Stomach (tissue), 9 donors: ENCODE results near the gene ZPBP. TPM values are rescaled to one million over a fixed set of nuclear protein-coding genes. Genes with fewer than 3 reads are reported as not detected.

Source experiments
- DNase-seq, 2 donors: peaks; one replicate each; pipeline versions ENCODE4 v3.0.0 to v3.0.0-alpha.2; 2013 to 2019
- H3K27ac ChIP-seq, 5 donors: fragments of 200-600 bp in 4 of 5; sonication (generic) in 4 of 5; one replicate each; pipeline ENCODE4 v1.5.1; 2013 to 2019; ENCODE audit warnings: mild to moderate bottlenecking in 1 of 5, moderate library complexity in 1 of 5
- H3K27me3 ChIP-seq, 3 donors: fragments of 200-600 bp; sonication (generic); one replicate each; pipeline ENCODE4 v1.5.1; 2017 to 2019; ENCODE audit warnings: mixed run types in 1 of 3
- H3K36me3 ChIP-seq, 4 donors: fragments of 200-600 bp; sonication (generic); 1 replicate in 3 of 4; 2 replicates in 1 of 4; pipeline ENCODE4 v1.5.1; 2016 to 2019
- H3K4me1 ChIP-seq, 4 donors: fragments of 200-600 bp; sonication (generic); one replicate each; pipeline ENCODE4 v1.5.1; 2016 to 2019
- H3K4me3 ChIP-seq, 4 donors: fragments of 200-600 bp; sonication (generic) in 3 of 4; one replicate each; pipeline ENCODE4 v1.5.1; 2016 to 2019; ENCODE audit warnings: mild to moderate bottlenecking in 1 of 4
- H3K9me3 ChIP-seq, 4 donors: fragments of 200-600 bp; sonication (generic); one replicate each; pipeline ENCODE4 v1.5.1; 2016 to 2019
- CTCF ChIP-seq, 7 experiments: fragments of 450-650 bp in 4 of 7; fragments of 200-600 bp in 3 of 7; sonication (generic) in 3 of 7; IDR thresholded peaks; one replicate each; pipeline ENCODE4 v1.5.1; 2016 to 2019; ENCODE audit warnings: antibody characterized with exemption in 7 of 7, control low read depth in 2 of 7, mild to moderate bottlenecking in 1 of 7
- EP300 ChIP-seq: sonication (generic); formaldehyde crosslinking; IDR thresholded peaks from one replicate; pipeline ENCODE4 v1.6.1; 2017; ENCODE audit warnings: antibody characterized with exemption
- POLR2A ChIP-seq, 4 donors: fragments of 450-650 bp; IDR thresholded peaks; one replicate each; pipeline ENCODE4 v1.6.1; 2016; ENCODE audit warnings: antibody characterized with exemption in 4 of 4, control low read depth in 2 of 4, mild to moderate bottlenecking in 1 of 4, moderate library complexity in 1 of 4
- POLR2AphosphoS5 ChIP-seq, 3 donors: sonication (generic); formaldehyde crosslinking; IDR thresholded peaks; one replicate each; pipeline ENCODE4 v1.6.1; 2016; ENCODE audit warnings: antibody characterized with exemption in 3 of 3
- WGBS, 5 donors: extraction: QIAGEN DNeasy Blood & Tissue Kit in 3 of 5; methylation state at CpG; one replicate each; pipeline versions ENCODE4 v1.1.5 to v1.1.7; 2013 to 2018; 5-methylcytosine and 5-hydroxymethylcytosine counted together
- intact Hi-C: fragments of 100-400 bp; cut with DNase I; formaldehyde crosslinking; loops from one replicate; pipeline ENCODE4 v1.15.1; 2023; ENCODE audit warnings: low total_unique reads
- polyA plus RNA-seq, 3 donors: library from polyadenylated mRNA; stranded (reverse); fragments of 200-250 nt; gene quantifications; one replicate each; pipeline ENCODE4 v1.2.3, GENCODE V29; 2013
- total RNA-seq, 5 donors: library from RNA; depleted of rRNA; stranded (reverse); fragments of >200 nt; gene quantifications; one replicate each; pipeline versions ENCODE4 v1.1.0 to v1.2.3, GENCODE V29; 2014 to 2016
- donor health status: healthy with polysubstance abuse.
- donor health status: Bipolar disorder and iron deficiency.
- donor health status: healthy.

Gene ZPBP
- total and polyA plus RNA-seq, 8 donors, result not detected

GRCh38 chr7:50068850-50069551 lies 24.0 kb downstream of the ZPBP start:
- DNase-seq, result peak; percentile 54 to 88
- intact Hi-C loops, result no loop called here

GRCh38 chr7:50068026-50068425 lies 25.0 kb downstream of the ZPBP start:
- Histone ChIP-seq H3K36me3 (no peaks in the 10 kb centered on the region), H3K4me1 (peaks cover 5 to 20% (median 15%) of the 10 kb centered on the region in 4 donors), H3K27me3 (no peaks in the 10 kb centered on the region), H3K4me3 (peak overlapping the region; percentile 48 to 53 (median 48)), H3K27ac (peak overlapping the region in 2 of 5 donors; percentile 77 to 81), H3K9me3 (peaks cover 0 to 26% (median 19%) of the 10 kb centered on the region in 4 donors)
- TF ChIP-seq POLR2A (IDR thresholded peaks at IDR 0.05) (no peak), CTCF (IDR thresholded peaks at IDR 0.05) (peak in 5 of 7 experiments; percentile 9 to 45 (median 31))
- DNase-seq, result peak; percentile 36 to 48
- intact Hi-C loops, result no loop called here
- WGBS, 5 donors, result 13 to 50% (median 18%) methylated on average over 2 of the region's 2 CpGs

More at GRCh38 chr7:50068850-50069551, 24.0 kb downstream of the ZPBP start:
- TF ChIP-seq POLR2AphosphoS5 (IDR thresholded peaks at IDR 0.05) (peak in 1 of 3 donors; percentile 6), CTCF (IDR thresholded peaks at IDR 0.05) (no peak), POLR2A (IDR thresholded peaks at IDR 0.05) (no peak)
- Histone ChIP-seq H3K27ac (peak overlapping the region; percentile 56 to 81 (median 77)), H3K36me3 (no peaks in the 10 kb centered on the region), H3K9me3 (peaks cover 0 to 28% (median 21%) of the 10 kb centered on the region in 4 donors), H3K27me3 (no peaks in the 10 kb centered on the region), H3K4me3 (peak overlapping the region; percentile 48 to 53 (median 48)), H3K4me1 (peaks cover 5 to 20% (median 15%) of the 10 kb centered on the region in 4 donors)
- WGBS, 5 donors, result 1 to 3% (median 1%) methylated on average over 6 of the region's 6 CpGs

GRCh38 chr7:50062951-50063350 lies 30.1 kb downstream of the ZPBP start:
- intact Hi-C loops, result no loop called here
- peaks cover 0 to 6% (median 3%) of the 10 kb centered on the region in 4 donors for H3K4me1 ChIP-seq
- 58 to 69% (median 63%) methylated on average over 2 of the region's 2 CpGs for WGBS, 5 donors

GRCh38 chr7:50056131-50056530 lies 36.9 kb downstream of the ZPBP start:
- intact Hi-C loops, result no loop called here
- 73 to 82% (median 77%) methylated on average over 1 of the region's 1 CpG for WGBS, 5 donors
- no peaks in the 10 kb centered on the region for H3K4me1 ChIP-seq
- no peaks in the 10 kb centered on the region for H3K27me3 ChIP-seq
- H3K27ac ChIP-seq, result no peak overlapping the region
- no peak for DNase-seq
- H3K36me3 ChIP-seq, result no peaks in the 10 kb centered on the region
- TF ChIP-seq POLR2AphosphoS5 (IDR thresholded peaks at IDR 0.05) (no peak), POLR2A (IDR thresholded peaks at IDR 0.05) (no peak), CTCF (IDR thresholded peaks at IDR 0.05) (no peak)
- H3K9me3 ChIP-seq, result no peaks in the 10 kb centered on the region
- H3K4me3 ChIP-seq, result no peak overlapping the region

More at GRCh38 chr7:50062951-50063350, 30.1 kb downstream of the ZPBP start:
- H3K27ac ChIP-seq, result no peak overlapping the region
- H3K27me3 ChIP-seq, result no peaks in the 10 kb centered on the region
- H3K36me3 ChIP-seq, result no peaks in the 10 kb centered on the region
- H3K9me3 ChIP-seq, result peaks cover 0 to 14% (median 7%) of the 10 kb centered on the region in 4 donors
- H3K4me3 ChIP-seq, result no peak overlapping the region
- TF ChIP-seq POLR2AphosphoS5 (IDR thresholded peaks at IDR 0.05) (no peak), POLR2A (IDR thresholded peaks at IDR 0.05) (no peak), EP300 (no peak), CTCF (IDR thresholded peaks at IDR 0.05) (no peak)
- DNase-seq, result no peak
